Fibroblast of skin of back (primary cell): ENCODE results near the gene MANF.
"Not testable (repeated sequence)": the region's sequence is repeated elsewhere in the genome, so short reads cannot be mapped to it uniquely, and the experiment has no call there.

Experiments
- DNase-seq: peaks from one replicate; pipeline ENCODE4 v3.0.0-alpha.2; 2013

The MANF gene

DNA sequence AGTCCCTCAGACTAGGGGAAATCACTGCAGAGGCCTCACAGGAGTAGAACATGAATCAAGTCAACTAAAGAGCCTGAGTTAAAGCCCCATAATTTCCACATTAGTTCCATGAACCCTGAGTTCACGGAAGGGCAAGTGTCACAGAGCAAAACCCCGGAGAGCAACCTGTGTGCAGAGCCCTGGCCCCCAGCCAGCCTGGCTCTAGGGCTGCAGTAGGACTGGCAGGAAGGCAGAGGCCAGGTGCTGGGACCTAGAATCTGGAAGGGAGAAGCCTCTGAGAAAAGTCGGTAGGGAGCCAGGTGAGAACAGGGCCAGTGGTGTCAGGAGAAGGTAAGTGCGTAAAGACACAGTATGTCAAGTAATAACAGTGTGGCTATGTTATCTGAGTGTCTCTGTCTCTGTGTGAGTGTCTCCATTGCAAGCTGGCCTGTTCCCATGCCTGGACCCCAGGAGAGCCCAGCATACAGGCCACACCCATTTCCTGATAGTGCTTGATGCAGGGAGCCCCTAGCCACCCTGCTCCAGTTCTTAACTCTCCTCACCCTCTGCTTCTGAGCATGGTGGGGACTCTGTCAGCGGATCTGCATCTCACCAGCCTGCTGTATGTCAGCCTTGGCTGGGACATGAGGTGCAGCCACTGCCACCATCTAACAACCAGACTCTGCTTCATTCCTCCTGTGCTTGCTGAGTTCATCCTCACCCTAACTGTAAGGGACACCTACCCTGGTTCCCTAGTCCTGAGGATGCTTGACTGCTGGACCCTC is 11.3 kb upstream of the MANF start:
- no peak for DNase-seq

DNA sequence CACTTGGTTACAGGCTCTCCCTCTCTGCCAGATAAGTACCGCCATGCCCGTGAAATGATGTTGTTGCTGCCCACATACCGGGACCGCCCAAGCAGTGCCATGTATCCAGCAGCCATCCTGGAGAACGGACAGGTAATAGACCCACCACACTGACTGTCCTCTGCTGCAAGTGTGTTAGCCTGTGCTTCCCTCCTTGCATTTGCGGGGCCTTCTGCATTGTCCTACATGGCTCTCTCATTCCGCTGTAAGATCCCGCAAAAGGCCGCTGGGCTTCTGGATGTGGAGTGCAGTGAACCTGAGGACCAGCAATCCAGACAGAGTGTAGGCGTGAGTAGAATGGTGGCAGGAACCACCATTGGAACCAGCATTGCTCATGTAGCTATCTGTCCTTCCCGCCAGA is 10.6 kb upstream of the MANF start:
- no peak for DNase-seq

DNA sequence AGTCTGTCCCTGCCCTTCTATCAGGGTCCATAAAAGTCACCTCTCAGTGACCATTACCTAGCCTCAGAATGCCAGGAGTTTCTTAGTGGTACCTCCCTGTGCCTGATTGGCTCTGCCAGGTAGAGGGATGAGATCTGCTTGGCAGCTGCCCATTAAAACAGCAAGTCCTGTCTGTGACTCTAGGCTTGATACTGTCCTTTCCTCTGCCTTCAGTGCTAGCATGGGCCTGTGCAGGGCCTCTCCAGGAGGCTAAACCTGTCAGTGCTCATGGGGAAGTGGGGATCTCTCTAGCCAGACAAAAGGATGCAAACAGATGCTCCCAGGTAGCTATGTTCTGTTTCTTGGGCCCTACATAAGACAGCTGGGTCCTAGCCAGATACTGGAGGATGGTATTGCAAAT is 10.0 kb upstream of the MANF start:
- DNase-seq = no peak

DNA sequence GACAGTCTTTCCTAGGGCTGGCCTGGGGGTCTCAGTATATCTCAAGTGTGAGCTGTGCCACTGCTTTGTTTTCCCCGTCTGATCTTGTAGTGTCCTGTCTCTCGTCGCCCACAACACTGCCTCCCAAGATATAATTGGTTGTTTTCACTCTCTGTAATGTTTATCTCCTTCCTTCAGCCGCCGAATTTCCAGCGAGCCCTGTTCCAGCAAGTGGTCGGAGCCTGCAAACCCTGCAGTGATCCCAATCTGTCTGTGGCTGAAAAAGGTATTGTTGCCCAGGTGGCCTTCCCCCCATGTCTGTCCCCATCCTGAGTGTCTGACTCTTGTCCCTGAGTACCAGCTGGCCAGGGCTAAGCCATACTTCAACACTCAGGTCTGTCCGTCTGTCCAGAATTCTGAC is 9.5 kb upstream of the MANF start:
- DNase-seq = no peak

DNA sequence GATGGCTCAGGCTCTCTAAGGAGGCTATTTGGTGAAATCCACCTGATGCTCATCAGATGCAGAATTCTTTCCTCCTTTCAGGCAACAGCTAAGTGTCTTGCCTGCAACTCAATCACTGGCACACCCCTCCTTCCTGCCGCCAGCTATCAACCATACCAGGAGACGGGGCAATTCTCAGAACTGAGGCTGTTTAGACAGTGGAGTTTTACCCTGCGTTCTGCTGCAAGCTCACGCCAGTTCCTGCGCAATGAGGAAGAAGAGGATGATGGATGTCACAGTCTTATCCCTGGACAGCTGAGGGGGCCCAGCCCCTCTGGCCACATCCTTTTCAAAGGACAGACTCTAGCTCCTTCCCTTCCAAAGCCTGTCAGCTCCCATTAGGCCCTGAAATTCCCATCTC is 7.0 kb upstream of the MANF start:
- no peak for DNase-seq

DNA sequence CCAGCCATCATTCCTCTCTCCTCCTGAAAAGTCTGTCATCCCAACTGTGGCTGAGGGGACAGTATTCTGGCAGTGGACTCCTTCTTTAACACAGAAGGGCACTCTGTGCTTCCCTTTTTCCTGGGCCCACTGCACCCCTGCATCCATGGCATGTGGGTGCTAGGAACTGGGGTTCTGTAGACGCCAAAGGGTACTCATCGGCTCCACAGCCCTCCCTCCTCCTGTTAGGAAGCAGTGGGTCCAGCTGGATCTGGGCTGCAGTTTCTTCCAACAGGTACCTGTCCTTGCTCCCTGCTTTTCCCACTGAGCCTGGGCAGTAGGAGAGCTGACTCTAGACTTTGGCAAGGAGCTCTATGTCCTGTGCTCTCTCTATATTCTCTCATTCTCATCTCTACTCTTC is 6.4 kb upstream of the MANF start:
- DNase-seq = no peak

DNA sequence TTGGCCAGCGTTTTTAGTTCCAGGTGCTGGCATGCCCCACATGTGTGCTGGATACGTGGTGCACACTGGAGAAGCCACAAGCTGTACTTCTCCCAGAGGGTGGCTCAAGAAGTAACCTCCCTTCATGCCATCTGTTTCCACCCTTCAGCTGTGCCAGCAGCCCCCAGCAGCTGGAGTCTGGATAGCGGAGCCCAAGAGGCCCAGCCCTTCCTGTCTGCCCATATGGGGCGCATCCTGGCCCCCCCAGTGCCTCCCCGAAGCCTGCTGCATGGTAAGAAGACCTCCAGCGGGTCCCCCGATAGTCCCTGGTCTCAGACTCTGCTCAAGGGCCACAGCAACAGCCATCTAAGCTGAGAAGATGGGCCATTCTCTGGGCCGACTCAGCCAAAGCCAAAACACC is 5.8 kb upstream of the MANF start:
- no peak for DNase-seq

DNA sequence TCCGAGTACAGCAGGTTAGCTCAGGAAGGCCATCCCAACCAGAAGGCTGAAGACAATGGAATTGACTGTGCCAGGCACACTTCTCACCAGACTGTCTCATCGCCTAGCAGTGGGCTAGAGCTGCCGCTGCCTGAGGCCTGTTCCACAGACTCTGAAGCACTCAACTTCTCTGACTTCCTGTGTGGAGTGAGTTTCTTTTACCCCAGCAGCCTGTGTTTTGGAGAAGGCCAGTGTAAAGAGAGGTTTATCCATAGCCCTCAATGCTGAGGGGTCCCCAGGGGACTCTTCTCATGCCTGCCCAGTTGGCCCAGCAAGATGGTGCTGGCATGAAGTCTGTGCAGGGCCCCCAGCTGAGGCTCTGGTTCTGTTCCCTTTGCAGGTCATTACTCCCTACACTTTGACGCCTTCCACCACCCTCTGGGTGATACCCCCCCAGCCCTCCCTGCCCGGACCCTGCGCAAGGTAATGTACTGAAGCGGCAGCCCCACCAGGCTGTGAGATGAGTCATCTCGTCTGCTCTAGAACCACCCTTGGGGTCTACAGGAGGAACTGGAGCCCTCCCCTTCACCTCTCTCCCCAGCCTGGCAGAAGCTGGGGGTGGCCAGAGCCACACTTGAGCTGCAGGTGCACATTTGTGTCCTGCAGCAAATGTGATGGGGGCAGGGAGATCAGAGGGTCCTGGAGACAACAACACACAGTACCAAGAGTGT is 5.2 kb upstream of the MANF start:
- no peak for DNase-seq

DNA sequence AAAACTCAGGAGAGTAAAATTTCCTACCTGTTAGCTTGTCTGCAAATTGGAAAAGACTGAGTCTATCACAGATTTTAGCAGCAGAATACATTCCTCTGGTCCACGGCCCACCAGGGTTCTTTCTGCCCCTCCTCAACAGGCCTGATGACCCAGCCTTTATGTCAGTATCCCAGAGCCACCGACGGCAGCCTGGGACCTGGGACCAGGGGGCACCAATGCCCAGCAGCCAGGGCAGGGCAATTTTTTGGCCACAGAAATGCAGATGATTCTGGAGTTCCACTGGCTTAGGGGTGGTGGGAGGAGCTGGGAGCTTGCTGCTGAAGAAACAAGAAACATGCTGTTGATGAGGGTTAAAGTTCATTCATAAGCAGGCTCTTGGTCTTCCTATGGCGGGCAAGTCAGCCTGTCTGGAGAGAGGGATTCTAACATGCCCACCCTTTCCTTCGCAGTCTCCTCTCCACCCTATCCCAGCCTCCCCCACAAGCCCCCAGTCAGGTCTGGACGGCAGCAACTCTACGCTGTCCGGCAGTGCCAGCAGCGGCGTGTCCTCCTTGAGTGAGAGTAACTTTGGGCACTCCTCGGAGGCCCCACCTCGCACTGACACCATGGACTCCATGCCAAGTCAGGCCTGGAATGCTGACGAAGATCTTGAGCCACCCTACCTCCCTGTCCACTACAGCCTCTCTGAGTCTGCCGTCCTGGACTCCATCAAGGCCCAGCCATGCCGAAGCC is 4.3 kb upstream of the MANF start:
- no peak for DNase-seq

DNA sequence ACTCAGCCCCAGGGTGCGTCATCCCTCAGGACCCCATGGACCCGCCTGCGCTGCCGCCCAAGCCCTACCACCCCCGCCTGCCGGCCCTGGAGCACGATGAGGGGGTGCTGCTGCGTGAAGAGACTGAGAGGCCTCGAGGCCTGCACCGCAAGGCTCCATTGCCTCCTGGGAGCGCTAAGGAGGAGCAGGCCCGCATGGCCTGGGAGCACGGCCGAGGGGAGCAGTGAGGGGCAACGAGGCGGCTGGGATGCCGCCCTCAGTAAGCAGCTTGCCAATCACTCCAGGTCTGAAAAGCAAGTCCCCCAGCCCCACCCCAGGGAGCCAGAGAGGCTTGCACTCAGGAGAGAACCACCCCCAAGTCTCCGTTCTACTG is 3.8 kb upstream of the MANF start:
- DNase-seq = no peak

DNA sequence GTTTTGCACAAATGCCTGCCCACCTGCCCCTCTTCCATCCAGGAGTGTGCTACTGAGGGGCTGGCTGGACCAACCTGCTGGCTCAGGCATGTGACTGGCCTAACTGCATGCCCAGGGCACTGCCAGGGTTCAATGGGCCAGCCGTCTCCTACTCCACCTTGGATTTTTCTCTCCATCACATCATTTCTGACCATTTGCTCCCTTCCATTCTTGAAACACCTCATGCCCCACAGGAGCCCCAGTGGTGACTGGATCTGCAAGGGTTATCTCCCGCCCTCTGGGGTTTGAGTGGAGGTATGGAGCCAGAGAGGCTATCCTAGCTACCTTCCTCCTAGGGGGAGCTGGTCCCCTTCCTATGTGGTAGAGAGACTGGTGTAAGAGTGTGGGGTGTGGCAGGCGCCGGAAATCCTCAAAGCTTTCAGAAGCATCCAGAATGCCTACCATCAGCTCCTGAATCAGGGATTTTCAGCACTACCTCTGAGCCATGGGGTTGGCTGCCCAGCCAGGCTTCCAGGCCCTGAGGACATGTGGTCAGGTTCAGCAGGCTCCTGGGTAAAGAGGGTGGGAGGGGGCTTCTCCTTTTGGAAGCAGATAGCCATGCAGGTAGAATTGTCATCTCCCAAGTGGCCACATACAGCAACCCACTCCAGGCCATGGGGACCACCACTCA is 2.9 kb upstream of the MANF start:
- DNase-seq = no peak

DNA sequence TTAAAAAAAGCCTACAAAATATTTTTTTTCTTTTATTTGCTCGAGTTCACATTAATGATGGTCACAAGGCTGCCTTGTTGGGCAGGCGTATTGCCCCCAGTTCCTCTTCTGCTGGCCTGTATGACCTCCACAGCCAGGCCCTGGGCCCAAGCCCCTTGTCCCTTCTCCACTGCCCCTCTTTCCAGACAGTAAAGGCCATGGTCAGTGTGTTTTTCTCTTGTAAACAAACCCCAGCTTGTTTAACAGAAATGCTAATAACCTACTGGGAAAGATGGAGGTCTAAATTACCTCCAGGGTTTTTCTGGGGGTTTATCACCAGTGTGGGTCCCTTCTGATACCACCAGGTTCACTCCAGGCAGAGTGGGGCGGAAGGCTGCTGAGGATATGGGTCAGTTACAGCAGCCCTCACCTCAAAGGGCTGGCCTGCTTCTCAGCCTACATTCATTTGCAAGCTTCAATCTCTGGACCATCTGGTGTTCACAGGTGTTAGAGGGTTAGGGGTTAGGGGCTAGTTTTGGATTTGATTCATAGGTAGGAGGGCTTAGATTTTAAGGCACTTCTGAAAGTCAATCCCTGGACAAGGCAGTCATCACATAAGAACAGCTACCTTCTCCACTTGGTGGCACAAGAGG is 2.0 kb upstream of the MANF start:
- no peak for DNase-seq

DNA sequence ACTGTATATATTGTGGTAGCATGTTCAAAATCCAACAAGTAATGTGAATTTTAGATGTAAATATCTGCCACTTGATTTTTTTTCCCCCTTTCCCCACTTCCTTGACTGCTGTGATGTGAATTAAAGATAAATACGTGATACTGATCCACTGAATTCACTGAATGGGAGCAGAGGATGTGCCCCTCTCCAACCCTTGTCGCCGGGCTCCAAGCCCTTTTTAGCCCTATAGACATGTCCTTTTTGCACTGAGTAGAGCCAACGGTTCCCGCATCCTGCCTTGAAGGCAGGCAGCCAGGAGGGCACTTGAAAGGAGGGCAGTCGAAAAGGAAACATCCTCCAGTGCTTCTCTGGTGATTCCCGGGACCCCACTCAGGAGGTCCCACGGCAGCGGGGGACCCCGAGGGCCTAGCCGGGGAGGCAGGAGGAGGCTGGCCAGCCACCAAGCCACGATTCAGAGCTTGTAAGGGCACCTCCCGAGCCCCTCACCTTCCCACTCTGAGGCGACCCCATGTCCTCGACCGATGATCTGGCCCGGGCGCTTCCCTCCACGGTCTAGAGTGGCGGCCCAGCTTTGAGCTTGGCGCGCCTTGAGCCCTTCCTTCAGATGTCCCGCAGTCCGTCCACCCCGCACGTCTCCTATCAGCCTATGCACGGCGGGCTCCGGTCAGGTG is 901 bp upstream of the MANF start:
- DNase-seq = peak; percentile 19

DNA sequence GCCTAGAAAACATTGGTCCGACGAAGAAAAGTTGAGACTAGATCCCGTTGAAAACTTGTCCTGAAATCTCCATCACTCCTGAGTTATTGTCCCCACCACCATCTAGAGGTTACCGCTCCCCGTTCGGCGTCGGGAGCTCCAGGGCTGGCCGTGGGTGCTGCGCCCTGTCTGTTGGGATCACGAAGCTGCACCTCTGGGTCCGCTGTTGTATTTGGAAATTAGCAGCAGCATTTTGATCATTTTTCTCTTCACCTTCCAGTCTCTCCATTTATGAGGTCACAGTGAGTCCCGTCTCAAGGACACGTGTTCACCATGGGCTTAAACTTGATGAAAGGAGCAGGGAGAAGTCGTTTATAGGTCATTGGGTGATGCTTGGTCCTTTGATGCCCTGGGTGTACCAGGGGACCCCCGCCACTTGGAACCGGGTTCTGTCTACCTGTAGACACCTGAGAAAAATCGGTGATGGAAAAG is 565 bp downstream of the MANF start:
- DNase-seq = peak; percentile 12

DNA sequence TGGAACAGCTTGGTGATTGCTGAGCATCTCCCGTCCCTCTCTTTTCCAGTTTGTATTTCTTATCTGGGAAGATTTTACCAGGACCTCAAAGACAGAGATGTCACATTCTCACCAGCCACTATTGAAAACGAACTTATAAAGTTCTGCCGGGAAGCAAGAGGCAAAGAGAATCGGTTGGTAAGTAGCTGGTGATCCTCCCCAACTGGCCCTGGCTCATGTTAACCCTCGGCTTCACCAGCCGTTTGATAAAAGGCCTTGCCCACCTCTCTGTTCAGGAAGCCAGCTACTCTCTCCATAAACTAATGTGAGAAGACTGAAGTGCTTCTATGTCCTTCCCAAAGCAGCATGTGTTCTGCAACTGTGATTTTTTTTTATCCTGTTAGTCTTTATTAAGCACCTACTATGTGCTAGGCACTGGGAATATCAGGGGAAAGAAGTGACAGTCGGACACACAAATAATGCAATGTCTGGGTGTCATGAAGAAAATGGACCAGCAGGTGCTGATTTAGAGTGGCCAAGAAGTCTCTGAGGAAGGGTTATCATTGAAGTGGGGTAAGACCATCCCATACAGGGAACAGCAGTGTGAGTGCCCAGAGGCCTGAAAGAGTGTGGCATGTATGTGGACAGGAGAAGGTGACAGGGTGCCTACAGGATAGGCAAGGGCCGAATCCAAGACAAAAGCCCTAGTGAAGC is 1.2 kb downstream of the MANF start:
- DNase-seq = no peak

DNA sequence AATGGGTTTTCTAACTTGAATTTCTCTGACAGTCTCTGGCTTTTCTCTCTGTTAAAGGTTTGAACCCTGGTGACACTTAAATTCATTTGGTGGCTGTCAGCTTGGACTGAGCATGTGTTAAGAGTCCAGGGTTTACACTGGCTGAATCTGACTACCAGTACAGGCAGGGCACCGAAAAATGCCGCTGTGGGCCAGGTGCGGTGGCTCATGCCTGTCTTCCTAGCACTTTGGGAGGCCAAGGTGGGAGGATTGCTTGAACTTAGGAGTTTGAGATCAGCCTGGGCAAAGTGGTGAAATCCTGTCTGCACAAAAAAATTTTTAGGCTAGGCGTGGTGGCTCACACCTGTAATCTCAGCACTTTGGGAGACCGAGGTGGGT is 1.8 kb downstream of the MANF start:
- no peak for DNase-seq

DNA sequence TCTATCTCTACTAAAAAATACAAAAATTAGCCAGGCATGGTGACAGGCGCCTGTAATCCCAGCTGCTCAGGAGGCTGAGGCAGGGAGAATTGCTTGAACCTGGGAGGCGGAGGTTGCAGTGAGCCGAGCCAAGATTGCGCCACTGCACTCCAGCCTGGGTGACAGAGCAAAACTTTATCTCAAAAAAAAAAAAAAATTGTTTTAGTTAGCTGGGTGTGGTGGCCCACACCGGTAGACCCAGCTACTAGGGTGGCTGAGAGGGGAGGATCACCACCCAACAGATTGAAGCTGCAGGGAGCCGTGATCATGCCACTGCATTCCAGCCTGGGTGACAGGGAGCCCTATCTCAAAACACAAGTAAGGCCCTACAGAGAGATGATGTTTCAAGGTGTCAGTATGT is 2.2 kb downstream of the MANF start:
- DNase-seq = not testable (repeated sequence)

DNA sequence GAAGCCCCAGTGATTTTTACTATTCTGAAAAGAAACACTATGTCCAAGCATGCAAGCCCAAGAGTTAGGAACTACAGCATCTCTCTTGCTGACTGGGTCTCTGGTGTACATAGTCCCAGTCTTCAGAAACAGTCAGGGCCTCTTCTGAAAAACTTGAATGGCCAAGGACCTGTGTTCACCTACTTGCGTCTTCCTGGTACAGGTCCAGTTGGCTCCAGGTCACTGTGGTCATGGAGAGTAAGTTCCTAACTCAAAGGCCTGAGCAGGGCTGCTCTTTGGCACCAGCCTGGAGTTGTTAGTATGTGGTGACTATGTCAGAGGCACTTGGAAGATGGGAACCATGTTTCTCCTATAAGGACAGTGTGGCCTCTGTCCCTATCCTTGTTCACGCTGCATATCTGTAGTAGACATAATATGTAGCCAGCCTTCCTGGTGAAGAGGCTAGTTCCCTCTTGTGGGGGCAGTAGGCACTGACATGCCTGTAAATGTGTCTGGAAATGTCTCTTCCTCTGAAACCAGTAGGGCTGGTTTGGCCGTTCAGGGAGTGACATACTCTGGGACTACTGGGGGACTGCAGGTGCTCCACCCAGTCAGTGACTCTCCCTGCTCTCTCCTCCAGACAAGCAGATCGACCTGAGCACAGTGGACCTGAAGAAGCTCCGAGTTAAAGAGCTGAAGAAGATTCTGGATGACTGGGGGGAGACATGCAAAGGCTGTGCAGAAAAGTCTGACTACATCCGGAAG is 3.4 kb downstream of the MANF start:
- peak; percentile 23 for DNase-seq

DNA sequence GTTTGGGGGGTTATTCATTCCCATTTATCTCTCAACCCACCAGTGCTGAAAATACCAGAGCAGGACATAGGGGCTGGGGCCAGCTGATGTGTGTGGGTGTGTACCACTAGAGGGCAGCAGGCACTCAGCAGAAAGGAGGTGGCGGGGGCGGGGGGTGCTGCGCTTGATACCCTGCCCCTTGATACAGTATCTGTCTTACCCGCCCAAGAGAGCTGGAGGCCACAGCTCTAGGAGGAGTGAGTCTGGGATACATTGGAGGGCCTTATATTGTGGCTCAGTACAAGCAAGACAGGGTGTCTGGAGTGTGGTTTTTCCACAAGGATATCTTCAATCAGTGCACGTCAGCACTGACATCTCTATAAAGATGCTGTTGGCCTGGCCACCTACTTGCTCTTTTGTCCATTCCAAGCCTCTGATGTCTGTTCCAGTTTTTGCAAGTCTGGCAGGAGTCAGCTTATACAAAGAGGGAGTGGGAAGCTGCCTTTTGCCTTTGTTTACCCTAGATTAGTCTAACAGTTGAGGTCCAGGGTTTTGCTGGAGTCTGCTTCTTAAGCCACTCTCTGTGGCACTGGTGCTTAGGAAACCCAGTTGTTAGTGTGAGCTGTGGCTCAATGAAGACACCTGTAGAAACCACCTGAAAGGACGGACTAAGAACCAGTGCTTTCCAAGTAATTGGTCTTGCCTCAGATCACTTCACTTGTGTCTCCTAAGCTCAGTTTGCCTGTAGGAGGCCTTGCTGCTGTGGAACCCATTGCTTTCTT is 4.5 kb downstream of the MANF start:
- peak; percentile 57 for DNase-seq
